Thyroid gland (tissue), 4 donors: Measurements from ENCODE around the gene GDA. TPM values are rescaled to one million over a fixed set of nuclear protein-coding genes. Genes with fewer than 3 reads are reported as not detected.

ENCODE experiments used
- DNase-seq, 2 donors: peaks; one replicate each; pipeline ENCODE4 v3.0.0-alpha.2; 2019
- H3K27ac ChIP-seq, 3 donors: fragments of 200-600 bp; sonication (generic); 1 replicate in 2 of 3; 2 replicates in 1 of 3; pipeline ENCODE4 v1.5.1; 2016 to 2019; ENCODE audit warnings: mild to moderate bottlenecking in 1 of 3, moderate library complexity in 1 of 3
- H3K27me3 ChIP-seq: fragments of 200-600 bp; sonication (generic); one replicate; pipeline ENCODE4 v1.5.1; 2019
- H3K36me3 ChIP-seq, 2 donors: fragments of 200-600 bp; sonication (generic); one replicate each; pipeline ENCODE4 v1.5.1; 2016 to 2019
- H3K4me1 ChIP-seq, 2 donors: fragments of 200-600 bp; sonication (generic); one replicate each; pipeline ENCODE4 v1.5.1; 2017 to 2019
- H3K4me3 ChIP-seq, 3 donors: fragments of 200-600 bp; sonication (generic); replicated peaks in 1 of 3; 1 replicate in 2 of 3; 2 replicates in 1 of 3; pipeline ENCODE4 v1.5.1; 2016; ENCODE audit warnings: mild to moderate bottlenecking in 1 of 3
- H3K9me3 ChIP-seq: fragments of 200-600 bp; sonication (generic); one replicate; pipeline ENCODE4 v1.5.1; 2017
- CTCF ChIP-seq, 6 experiments: fragments of 200-600 bp in 3 of 6; fragments of 450-650 bp in 3 of 6; sonication (generic) in 3 of 6; IDR thresholded peaks; one replicate each; pipeline ENCODE4 v1.5.1; 2016 to 2019; ENCODE audit warnings: antibody characterized with exemption in 6 of 6, mild to moderate bottlenecking in 2 of 6, inconsistent platforms in 1 of 6, moderate library complexity in 1 of 6
- POLR2A ChIP-seq, 2 donors: fragments of 450-650 bp; IDR thresholded peaks; one replicate each; pipeline ENCODE4 v1.6.1; 2017; ENCODE audit warnings: antibody characterized with exemption in 2 of 2, mild to moderate bottlenecking in 2 of 2, moderate library complexity in 1 of 2
- WGBS, 2 donors: methylation state at CpG; one replicate each; pipeline ENCODE4 v1.1.5; 2017; 5-methylcytosine and 5-hydroxymethylcytosine counted together
- intact Hi-C: fragments of 100-400 bp; cut with DNase I; formaldehyde crosslinking; loops from one replicate; pipeline ENCODE4 v1.15.1; 2023
- total RNA-seq, 4 donors: library from RNA; depleted of rRNA; stranded (reverse); fragments of >200 nt; gene quantifications; one replicate each; pipeline ENCODE4 v1.2.3, GENCODE V29; 2016

The GDA gene
- total RNA-seq, 4 donors from 2014 or later = 0.78 TPM; not detected in 3

GRCh38 chr9:72228282-72228681 lies 79.0 kb downstream of the GDA start:
- WGBS, 2 donors = 84 to 97% methylated on average over 3 of the region's 3 CpGs
- Histone ChIP-seq H3K4me3 (no peak overlapping the region), H3K4me1 (no peaks in the 10 kb centered on the region), H3K27ac (no peak overlapping the region), H3K27me3 (no peaks in the 10 kb centered on the region), H3K9me3 (no peaks in the 10 kb centered on the region), H3K36me3 (no peaks in the 10 kb centered on the region)
- no peak for TF ChIP-seq POLR2A (IDR thresholded peaks at IDR 0.05)
- TF ChIP-seq CTCF (IDR thresholded peaks at IDR 0.05) = no peak
- no peak for DNase-seq
- intact Hi-C loops = no loop called here

GRCh38 chr9:72232778-72233177 lies 83.5 kb downstream of the GDA start:
- intact Hi-C loops = no loop called here
- Histone ChIP-seq H3K4me1 (no peaks in the 10 kb centered on the region), H3K4me3 (no peak overlapping the region), H3K27ac (no peak overlapping the region), H3K27me3 (no peaks in the 10 kb centered on the region), H3K9me3 (no peaks in the 10 kb centered on the region), H3K36me3 (no peaks in the 10 kb centered on the region)
- 85 to 87% methylated on average over 3 of the region's 3 CpGs for WGBS, 2 donors
- no peak for DNase-seq
- no peak for TF ChIP-seq CTCF (IDR thresholded peaks at IDR 0.05)
- TF ChIP-seq POLR2A (IDR thresholded peaks at IDR 0.05) = no peak

- no peak overlapping the region for H3K27ac ChIP-seq
- H3K9me3 ChIP-seq = no peaks in the 10 kb centered on the region
- TF ChIP-seq POLR2A (IDR thresholded peaks at IDR 0.05) = no peak
- TF ChIP-seq CTCF (IDR thresholded peaks at IDR 0.05) = no peak
- H3K4me3 ChIP-seq = no peak overlapping the region
- H3K27me3 ChIP-seq = no peaks in the 10 kb centered on the region
- WGBS, 2 donors = 86 to 87% methylated on average over 3 of the region's 3 CpGs
- no peak for DNase-seq
- intact Hi-C loops = no loop called here
- no peaks in the 10 kb centered on the region for H3K36me3 ChIP-seq
- H3K4me1 ChIP-seq = no peaks in the 10 kb centered on the region
These were observed 98.3 kb downstream of the GDA start for GRCh38 chr9:72247549-72247948.

GRCh38 chr9:72251589-72251988 lies 102.3 kb downstream of the GDA start:
- no peak overlapping the region for H3K27ac ChIP-seq
- WGBS, 2 donors = 89 to 91% methylated on average over 1 of the region's 1 CpG
- no peaks in the 10 kb centered on the region for H3K27me3 ChIP-seq
- TF ChIP-seq POLR2A (IDR thresholded peaks at IDR 0.05) (no peak), CTCF (IDR thresholded peaks at IDR 0.05) (no peak)
- no peaks in the 10 kb centered on the region for H3K9me3 ChIP-seq
- intact Hi-C loops = no loop called here
- H3K36me3 ChIP-seq = no peaks in the 10 kb centered on the region
- H3K4me1 ChIP-seq = no peaks in the 10 kb centered on the region
- no peak for DNase-seq
- H3K4me3 ChIP-seq = no peak overlapping the region

GRCh38 chr9:72254901-72255545 lies 105.8 kb downstream of the GDA start:
- intact Hi-C loops = no loop called here
- 65 to 75% methylated on average over 3 of the region's 3 CpGs for WGBS, 2 donors
- TF ChIP-seq POLR2A (IDR thresholded peaks at IDR 0.05) (no peak), CTCF (IDR thresholded peaks at IDR 0.05) (no peak)
- no peak for DNase-seq
- no peaks in the 10 kb centered on the region for H3K36me3 ChIP-seq
- no peak overlapping the region for H3K4me3 ChIP-seq
- no peaks in the 10 kb centered on the region for H3K4me1 ChIP-seq
- no peaks in the 10 kb centered on the region for H3K9me3 ChIP-seq
- no peaks in the 10 kb centered on the region for H3K27me3 ChIP-seq
- H3K27ac ChIP-seq = no peak overlapping the region
